NCI-H2107 (cell line): ENCODE results near the gene ZNF865.
A peak's percentile ranks its signal among the peaks of the same experiment; 100 is the strongest.

Experiments
- DNase-seq: peaks from one replicate; lab custom pipeline; 2025; lab: John Stamatoyannopoulos, UW

Gene ZNF865

DNA sequence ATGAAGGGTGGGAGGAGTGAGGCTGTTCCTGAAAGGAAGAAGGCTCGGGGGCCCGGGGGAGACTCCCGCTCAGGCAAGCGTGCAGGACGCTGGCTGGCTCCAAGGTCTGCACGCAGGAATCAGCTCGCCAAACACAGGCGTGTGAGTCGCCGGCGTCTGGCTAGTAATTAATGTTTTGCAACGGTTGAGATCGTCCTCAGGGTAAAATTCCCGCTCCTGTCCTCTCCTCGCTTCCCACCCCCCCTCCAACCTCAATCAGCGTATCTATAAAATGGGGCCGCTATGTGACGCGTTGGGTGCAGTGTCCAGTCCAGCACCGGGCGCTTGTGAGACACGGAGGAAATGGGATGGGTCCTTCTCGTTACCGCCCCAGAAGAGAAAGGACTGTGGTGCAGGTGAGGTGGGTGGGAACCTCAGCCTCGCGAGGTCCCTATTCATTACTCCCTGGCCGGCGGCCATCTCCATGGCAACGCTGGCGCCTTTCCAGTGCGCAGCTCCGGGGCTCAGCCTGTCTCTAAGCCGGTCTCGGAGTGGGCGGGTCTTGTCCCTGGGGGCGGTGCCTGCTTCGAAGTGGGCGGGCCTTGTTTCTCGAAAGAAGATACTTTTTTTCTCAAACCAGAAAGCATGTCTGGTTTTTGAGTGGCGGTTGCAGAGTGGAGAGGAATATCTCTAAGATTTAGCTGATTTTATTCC is 18.3 kb upstream of the ZNF865 start:
- peak; percentile 90 for DNase-seq

DNA sequence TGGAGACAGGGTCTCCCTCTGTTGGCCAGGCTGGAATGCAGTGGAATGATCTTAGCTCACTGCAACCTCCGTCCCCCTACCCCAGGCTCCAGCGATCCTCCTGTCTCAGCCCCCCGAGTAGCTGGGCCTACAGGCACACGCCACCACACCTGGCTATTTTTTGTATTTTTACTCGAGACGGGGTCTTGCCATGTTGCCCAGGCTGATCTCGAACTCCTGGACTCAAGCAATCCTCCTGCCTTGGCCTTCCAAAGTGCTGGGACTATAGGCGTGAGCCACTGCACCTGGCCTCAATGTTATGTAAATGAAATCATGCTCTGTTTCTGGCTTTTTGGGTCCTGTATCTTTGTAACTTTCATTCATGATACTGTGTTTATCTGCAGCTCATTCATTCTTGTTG is 16.7 kb upstream of the ZNF865 start:
- DNase-seq: no peak

DNA sequence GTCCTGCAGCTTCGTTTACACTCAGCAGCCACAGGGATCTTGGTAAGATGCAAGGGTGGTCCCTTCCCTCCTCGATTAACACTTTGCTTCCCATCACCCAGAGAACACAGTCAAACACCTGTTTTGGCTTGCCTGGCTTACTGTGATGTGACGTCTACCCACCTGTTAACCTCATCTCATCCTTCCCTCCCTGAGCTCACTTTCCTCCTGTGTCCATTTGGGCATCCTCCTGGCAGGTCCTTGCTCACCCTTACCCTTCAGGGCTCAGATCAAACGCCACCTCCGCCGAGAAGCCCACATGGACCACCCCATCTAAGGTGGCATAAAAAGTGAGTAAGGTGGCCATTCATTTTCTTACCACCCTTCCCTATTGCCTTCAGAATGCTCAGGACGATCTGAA is 15.3 kb upstream of the ZNF865 start:
- no peak for DNase-seq

DNA sequence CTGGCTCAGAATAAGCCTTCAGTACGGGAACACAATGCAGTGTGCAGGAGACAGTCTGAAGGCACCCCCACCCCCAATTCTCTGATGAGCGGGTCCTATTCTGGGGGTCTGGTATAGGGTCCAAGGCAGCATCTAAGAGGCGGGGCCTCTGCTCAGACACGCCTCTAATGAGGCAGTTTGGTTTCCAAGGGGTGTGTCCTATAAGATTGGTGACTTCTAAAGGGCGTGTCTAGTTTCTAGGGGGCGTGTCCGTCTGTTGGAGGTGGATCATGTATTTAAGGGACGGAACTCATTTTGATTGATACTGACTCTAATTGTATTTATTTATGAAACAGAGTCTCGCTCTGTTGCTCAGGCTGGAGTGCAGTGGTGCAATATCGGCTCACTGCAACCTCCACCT is 14.8 kb upstream of the ZNF865 start:
- DNase-seq: no peak

DNA sequence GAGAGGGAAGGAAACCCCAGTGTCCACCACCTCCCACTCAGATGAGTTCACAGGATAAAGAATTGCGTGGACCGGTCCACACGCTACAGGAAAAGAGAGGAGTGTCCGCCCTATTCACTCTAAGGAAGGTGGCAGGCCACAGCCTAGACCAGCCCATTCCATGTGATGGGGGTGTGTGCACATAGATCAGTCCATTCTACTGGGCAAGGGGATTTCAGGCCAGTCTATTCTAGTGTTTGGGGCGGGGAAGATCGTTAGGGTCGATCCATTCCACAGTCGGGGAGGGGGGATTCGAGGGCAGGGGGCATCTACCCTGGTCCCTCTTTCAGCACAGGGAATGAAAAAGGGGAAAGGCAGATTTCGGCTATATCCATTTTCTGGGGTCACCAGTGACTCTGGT is 13.9 kb upstream of the ZNF865 start:
- no peak for DNase-seq

DNA sequence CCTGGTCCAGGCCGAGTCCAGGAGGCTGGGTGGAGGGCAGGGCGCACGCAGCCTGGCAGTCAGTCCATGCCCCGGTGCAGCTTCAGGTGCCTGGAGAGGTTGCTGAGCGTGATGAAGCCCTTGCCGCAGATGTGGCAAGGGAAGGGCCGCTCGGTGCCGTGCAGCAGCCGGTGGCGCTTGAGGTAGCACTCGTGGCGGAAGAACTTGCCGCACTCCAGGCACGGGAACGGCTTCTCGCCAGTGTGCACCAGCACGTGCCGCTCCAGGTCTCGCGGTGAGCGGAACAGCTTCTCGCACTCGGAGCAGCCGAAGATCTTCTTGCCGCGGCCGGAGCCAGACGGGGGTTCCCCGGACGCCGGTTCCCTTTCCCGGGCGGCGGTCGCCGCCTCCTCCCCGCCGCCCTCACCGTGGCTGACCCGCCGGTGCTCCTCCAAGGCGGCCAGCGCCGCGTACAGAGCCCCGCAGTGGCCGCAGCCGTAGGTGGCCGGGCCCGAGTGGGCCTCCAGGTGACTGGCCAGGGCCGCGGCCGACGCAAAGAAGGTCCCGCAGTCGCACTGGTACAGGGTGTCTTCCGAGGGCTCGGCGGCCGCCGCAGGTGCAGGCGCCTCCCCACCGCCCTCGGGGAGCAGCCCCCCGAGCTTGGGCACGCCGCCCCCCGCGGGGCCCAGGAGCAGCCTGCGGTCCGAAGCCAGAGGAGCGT is 12.9 kb upstream of the ZNF865 start:
- DNase-seq: no peak

DNA sequence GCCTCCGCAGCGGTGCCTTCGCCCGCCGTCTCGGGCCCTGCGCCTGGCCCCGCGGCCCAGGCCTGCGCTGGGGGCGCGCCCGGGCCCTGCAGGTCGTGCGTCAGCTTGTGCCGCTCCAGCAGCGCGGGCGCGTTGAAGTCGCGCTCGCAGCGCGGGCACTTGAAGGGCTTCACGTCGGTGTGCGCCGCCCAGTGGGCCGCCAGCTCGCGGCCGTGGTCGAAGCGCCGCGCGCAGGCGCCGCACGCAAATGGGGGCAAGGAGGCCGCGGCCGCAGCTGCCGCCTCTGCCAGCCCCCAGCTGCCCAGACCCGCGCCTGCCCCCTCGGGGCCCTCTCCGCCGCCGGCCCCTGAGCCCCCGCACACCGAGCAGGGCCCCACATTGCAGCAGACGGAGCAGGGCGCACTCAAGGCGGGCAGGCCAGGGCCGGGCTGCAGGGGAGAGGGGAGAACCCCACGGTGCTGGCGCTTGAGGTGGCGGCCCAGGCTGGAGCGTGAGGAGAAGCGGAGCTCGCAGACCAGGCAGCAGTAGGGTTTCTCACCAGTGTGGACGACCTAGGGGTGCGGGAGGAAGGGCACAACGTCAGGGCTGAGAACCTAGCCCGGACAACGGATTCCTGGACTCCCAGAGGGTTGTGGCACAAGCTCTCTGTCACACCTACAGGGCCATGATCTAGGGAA is 12.2 kb upstream of the ZNF865 start:
- DNase-seq: no peak

DNA sequence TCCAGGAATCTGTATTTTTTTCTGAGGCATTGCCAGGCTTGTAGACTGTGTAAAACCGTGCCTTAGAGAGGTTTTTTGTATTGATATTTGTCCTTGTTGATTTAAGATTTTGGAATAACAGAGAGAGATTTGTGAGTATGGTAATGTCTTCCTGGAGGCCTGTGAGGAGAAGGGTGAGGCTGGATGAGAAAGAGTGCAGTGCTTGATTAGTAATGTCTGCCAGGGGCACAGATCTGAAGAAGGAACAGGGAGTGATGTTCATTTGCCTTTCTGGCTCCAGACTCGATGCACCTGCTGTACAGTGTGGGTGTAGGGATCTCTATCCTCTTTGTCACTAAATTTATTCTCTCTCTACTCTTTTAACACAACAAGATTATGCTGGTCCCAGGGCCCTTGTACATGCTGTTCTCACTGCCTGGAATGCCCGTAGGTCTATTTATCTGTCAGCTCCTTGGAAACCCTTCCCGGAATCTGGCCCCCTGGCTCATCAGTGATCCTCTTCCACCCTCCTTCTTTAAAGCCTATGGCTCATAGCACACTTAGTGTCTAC is 10.4 kb upstream of the ZNF865 start:
- DNase-seq: no peak

DNA sequence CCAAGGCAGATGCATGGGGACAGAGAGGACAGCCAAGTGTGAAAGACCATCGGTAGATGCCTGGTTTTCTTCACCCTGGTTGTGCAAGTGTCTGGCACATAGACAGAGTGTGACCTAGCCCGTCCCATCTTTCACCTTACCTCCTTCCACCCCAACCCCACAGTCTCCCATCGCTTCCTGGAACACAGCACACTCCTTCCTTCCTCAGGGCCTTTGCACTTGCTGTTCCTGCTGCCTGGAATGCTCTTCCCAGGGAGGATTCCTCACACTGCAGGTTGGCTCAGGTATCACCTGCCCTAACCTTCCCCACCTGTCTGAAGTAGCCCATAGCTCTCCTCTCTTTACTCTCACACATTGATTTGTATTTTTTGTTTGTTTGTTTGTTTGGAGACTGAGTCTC is 9.1 kb upstream of the ZNF865 start:
- DNase-seq: no peak

DNA sequence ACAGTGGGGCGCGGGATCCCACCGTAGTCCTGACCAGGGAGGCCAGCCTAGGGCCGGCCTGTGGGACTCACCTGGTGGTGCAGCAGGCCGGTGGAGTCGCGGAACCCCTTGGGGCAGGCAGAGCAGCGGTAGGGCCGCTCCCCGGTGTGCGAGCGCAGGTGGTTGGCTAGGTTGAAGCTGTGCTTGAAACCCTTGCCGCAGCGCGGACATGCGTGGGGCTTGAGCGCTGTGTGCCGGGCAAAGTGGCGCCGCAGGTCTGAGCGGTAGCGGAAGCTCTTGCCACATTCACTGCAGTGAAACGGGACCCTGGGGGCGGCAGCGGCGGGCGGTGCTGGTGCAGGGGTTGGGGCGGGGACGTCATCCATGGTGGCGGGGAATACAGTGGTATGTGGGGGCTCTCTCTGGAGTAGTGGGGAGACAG is 7.9 kb upstream of the ZNF865 start:
- no peak for DNase-seq

DNA sequence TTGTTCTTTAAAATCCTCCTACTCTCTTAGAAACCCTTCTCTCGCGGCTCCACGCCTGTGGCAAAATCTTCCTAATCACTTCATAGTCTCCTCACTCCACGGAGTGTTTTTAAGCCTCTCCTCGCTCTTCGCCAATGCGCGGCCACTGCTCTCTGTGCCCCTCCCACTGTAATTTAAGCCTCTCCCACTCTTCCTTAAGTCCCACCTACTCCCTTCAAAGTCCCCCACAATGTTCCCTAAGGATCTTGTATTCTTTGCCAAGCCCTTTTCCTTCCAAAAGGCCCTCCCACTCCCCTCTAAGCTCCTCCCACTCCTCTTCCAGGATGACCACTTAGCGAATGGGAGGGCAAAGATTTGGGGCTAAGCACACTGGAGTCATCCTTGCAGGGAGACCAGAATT is 7.4 kb upstream of the ZNF865 start:
- no peak for DNase-seq

DNA sequence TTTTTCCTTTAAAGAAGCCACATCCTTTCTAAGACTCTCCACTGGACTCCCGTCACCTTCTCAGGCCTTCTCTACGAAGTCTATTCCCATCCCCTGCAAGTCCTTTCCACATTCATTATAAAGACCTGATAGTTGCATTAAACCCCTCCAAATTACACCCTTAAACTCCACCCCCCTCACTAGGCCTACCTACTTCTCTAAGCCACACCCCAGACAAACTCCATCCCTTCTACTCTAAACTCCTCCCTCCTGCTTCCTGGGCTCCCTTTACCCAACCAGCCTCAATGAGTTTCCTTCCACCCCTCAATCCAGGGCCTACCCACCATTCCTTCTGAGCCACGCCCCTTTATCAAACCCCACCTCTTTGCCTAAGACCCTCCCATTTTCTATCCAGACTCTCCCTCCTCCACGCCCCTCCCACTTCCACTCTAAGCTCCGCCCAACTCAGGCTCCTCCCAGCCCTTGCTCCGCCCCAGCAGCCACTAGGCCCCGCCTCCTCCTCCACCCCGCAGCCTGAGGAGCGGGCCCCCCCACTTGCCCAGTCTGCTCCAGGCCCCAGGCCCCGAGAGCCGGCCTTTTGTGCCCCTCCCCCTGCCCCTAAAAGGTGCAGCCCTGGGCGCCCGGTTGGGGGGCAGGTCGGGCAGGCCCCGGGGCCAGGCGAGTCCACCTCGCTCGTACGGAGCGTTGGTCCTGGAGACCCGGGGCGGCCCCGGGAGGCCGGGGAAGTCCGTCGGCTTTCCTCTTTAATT is 6.6 kb upstream of the ZNF865 start:
- DNase-seq: peak; percentile 73

DNA sequence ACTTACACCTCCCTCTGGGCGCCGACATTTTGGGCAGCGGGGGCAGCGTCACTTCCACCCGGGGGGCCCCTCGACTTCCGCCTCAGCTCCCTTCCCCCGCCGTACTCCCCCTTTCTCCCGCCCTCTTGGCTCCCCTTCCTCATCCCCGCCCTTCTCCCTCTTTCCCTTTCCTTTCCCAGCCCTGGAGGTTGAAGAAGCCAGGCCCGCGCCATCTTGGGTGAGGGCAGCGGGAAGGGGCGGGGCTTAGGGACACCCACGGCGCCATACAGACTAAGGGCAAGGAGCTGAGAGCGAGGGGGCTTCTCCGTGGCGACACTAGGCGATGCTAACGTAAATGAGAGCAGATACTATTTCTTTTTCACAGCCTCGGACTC is 6.0 kb upstream of the ZNF865 start, which contains the start of gene FIZ1:
Gene FIZ1 (minus strand): TSS at position 50 of the 374 bp plus-strand sequence. CDS start 1,652 bp downstream, outside the sequence.
- DNase-seq: peak; percentile 95

DNA sequence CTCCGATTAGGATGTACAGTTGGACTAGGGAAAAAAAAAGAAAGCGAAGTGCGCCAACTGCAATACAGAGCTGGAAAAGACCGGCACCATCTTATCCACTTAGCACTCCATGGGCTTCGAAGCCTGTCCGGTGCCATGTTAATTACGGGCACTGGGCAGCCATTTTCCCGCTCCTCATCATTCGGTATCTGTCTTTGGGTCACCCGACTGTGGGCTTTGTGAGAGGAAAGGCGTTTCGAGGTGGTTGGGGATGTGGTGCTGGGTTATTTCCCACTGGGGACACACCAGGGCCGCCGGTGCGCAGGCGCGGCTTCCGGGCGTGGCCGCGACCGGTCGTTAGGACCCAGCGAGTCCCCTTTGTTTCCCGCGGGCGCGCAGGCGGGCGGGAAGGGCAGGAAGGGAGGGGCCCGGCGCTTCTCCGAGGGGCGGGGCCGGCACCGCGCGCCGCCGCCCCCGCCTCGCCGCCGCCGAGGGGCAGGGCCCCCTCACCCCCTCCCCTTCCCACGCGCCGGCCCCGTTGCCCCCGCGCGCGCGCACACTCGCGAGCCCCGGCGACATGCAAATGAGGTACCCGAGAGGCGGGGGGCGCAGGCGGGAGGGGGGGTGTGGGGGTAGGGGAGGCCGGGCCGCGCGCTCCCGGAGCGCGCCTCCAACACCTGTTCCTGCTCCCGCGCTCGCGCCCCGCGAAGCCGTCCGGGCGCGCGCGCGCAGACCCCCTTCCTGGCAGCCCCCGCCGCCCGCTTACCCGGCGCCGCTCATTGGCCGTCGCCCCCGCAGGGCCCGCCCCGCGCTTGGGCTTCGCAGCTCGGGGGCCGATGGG is 5.4 kb upstream of the ZNF865 start, which contains the start of gene ZNF524:
Gene ZNF524 (plus strand): TSS at position 447 of the 820 bp plus-strand sequence. CDS start 1,825 bp downstream, outside the sequence.
- DNase-seq: peak; percentile 78

DNA sequence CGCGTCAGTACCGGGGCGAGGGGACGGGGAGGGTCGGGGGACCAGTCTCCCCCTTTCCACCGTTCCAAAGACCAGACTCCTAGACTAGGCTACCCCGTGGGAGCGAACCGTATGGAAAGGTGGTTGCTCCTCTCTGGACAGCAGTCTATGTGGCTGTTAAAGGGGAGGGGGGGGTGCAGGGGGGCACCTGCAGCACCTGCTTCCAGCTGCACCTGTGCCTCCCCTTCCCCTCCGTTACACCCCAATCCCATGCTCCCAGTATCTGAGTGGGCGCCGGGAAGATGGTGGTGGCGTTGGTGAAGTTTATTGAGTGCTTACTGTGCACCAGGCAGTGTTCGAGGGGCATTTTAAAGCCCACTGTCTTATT is 4.8 kb upstream of the ZNF865 start:
- no peak for DNase-seq

DNA sequence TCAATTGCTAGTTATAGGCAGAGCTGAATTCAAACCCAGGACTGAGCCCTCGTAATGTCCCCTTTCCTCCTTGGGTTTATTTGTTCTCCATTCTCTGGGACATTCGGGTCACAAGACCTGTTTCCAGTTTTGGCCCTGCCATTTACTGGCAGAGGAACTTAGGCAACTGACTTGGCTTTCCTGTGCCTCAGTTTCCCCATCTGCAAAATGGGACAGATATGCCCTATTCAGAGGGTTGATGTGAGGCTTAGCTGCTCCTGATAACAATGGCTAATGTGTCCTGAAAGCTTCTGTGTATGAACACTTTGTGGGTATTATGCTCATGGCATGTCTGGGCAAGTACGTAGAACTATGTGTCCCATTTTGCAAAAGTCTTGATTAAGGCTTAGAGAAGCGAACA is 4.4 kb upstream of the ZNF865 start:
- no peak for DNase-seq

DNA sequence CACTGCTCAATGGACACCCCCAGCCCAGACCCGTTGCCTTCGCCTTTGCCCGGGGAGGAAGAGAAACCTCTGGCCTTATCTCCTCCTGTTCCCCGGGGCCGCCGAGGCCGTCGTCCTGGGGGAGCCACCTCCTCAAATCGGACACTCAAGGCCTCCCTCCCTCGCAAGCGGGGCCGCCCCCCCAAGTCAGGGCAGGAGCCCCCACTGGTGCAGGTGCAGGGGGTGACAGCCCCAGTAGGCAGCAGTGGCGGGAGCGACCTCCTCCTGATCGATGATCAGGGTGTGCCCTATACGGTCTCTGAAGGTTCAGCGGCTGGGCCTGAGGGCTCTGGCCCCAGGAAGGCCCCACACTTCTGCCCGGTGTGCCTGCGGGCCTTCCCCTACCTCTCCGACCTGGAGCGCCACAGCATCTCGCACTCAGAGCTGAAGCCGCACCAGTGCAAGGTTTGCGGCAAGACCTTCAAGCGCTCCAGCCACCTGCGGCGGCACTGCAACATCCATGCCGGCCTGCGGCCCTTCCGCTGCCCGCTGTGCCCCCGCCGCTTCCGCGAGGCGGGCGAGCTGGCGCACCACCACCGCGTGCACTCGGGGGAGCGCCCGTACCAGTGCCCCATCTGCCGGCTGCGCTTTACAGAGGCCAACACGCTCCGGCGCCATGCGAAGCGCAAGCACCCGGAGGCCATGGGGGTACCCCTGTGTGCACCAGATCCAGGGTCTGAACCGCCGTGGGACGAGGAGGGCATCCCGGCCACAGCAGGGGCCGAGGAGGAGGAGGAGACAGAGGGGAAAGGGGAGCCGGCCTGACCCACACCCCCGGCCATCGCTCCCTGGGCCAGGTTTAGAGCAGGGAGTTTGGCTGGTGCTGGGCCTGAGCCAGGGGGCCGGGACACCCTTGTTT is 3.1 kb upstream of the ZNF865 start:
- no peak for DNase-seq

DNA sequence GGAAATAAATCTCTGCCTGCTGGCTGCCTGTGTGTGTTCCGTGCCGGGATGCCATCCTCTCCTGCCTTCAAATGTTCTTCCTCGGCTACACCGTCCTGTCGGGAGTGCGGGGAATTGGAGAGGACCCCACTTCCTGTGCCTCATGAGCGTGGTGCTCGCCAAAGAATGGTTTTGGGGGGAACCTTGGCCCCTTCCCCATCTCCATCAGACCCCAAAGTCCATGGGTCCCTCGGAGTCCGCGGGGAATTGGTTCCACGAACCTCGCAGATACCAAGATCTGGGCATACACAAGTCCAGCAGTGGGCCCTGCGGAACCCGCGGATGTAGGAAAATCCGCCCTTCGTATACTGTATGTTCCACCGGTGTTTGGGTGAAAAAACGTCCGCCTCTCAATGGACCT is 2.3 kb upstream of the ZNF865 start:
- DNase-seq: no peak

DNA sequence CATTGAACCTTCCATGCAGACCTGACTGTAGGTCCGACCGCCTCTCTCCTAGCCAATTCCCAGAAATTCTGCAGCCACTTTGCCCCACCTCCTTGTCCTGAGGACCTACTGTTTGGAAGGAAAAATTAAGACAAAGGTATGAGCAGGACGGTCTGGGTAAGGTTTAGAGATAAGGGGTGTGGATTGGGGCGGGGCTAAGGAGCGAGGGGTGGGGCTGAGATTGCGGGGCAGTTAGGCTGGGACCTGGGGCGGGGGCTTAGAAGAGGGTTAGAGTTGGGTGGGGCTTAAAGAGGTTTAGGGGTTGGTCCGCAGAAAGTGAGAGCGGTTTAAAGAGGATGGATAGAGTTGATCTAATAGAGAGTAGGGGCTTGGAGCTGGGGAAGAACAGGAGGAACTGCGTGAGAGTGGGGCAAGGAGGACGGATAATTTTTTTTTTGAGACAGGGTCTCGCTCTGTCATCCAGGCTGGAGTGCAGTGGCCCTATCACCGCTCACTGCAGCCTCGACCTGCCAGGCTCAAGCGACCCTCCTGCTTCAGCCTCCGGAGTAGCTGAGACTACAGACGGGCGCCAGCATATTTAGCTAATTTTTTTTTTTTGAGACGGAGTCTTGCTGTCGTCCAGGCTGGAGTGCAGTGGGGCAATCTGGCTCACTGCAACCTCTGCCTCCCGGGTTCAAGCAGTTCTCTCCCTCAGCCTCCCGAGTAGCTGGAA is 1.7 kb upstream of the ZNF865 start:
- DNase-seq: no peak
